Measurements from ENCODE around the gene CNTNAP2. TPM values are rescaled to one million over a fixed set of nuclear protein-coding genes. Genes with fewer than 3 reads are reported as not detected.

The CNTNAP2 gene
- total RNA-seq, 4 donors from 2014 or later: 0.42 TPM; not detected in 3

DNA sequence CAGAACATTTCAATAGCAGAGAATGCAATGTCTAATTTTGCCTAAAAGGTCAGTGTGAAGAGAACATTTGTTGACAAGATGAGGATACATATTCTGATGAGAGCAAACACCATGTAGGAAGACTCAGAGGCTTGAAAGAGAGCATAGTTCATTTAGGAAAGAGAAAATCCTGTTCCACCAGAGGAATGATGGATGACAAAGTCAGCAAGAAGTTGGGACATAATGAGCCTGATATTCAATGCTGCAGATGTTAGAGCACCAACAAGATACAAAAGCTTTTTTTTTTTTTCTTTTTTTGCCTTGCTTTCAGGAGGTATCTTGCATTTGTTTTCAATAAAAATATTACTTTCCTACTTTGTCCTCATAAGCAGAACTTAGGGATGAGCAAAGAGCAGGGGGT, 1522.0 kb downstream of the CNTNAP2 start:
- no peak for DNase-seq (ENCODE audit: low spot score in 2 of 2)
- Histone ChIP-seq H3K27me3 (no peaks in the 10 kb centered on the region), H3K4me1 (no peaks in the 10 kb centered on the region), H3K4me3 (no peak overlapping the region), H3K36me3 (no peaks in the 10 kb centered on the region), H3K9me3 (peaks cover 0 to under 1% (median 0%) of the 10 kb centered on the region in 4 donors), H3K27ac (no peak overlapping the region)
- TF ChIP-seq POLR2A (IDR thresholded peaks at IDR 0.05): no peak
- no peak for TF ChIP-seq EP300 (IDR thresholded peaks at IDR 0.05)
- no peak for TF ChIP-seq CTCF (IDR thresholded peaks at IDR 0.05)

- Histone ChIP-seq H3K4me3 (no peak overlapping the region), H3K36me3 (no peaks in the 10 kb centered on the region), H3K27ac (no peak overlapping the region), H3K27me3 (no peaks in the 10 kb centered on the region), H3K9me3 (no peaks in the 10 kb centered on the region), H3K4me1 (no peaks in the 10 kb centered on the region)
- TF ChIP-seq POLR2A (IDR thresholded peaks at IDR 0.05) (no peak), CTCF (IDR thresholded peaks at IDR 0.05) (no peak)
- no peak for DNase-seq (ENCODE audit: low spot score in 2 of 2)
- 84 to 85% methylated on average over 6 of the region's 6 CpGs for WGBS, 2 donors
Observed at GRCh38 chr7:147639037-147639436, 1522.4 kb downstream of the CNTNAP2 start.

DNA sequence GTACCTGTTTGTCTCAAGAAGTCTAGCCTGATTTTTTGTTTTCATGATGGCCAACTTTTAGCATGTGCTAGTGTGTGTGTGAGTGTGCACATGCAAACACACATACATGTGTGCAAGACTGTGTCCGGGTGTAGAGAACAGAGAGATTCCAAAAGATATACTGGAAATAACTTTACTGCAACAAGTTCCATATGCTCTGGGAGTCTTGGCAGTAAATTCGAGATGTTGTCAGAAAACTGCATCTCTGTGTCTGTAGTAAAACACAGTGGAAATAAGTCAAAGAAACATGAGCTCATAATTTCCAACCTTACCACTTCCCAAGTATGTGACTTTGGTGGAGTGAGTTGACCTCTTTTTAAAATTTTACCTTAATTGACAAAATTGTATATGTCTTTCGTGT, 1523.2 kb downstream of the CNTNAP2 start:
- TF ChIP-seq CTCF (IDR thresholded peaks at IDR 0.05): no peak
- no peak for TF ChIP-seq POLR2A (IDR thresholded peaks at IDR 0.05)
- no peak for TF ChIP-seq EP300 (IDR thresholded peaks at IDR 0.05)
- no peak overlapping the region for H3K4me3 ChIP-seq
- H3K4me1 ChIP-seq: no peaks in the 10 kb centered on the region
- H3K9me3 ChIP-seq: no peaks in the 10 kb centered on the region
- no peak for DNase-seq (ENCODE audit: low spot score in 2 of 2)
- no peaks in the 10 kb centered on the region for H3K36me3 ChIP-seq
- H3K27ac ChIP-seq: no peak overlapping the region
- H3K27me3 ChIP-seq: no peaks in the 10 kb centered on the region
- WGBS, 2 donors: 73 to 76% methylated on average over 3 of the region's 3 CpGs

DNA sequence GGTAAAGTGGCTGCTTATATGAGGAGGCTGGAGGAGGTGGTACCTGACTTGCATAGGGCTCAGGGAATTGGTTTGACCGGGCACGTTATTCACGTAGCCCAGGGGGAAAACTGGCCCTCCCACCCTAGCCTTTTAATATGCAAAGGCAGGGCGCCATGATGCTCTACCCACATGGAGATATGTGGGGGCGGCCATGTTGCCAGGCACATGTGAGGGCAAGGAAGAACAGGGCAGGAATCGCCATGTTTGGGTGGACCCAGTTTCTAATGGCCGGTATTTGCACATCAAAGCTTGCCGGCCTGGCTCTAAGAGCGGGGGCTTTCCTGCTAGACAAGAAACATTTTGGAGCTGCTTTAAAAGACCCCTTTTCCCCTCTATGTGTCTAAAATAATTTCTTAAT, 1524.2 kb downstream of the CNTNAP2 start:
- Histone ChIP-seq H3K27me3 (no peaks in the 10 kb centered on the region), H3K36me3 (no peaks in the 10 kb centered on the region), H3K4me1 (no peaks in the 10 kb centered on the region), H3K27ac (no peak overlapping the region), H3K4me3 (no peak overlapping the region), H3K9me3 (no peaks in the 10 kb centered on the region)
- 85 to 92% methylated on average over 9 of the region's 9 CpGs for WGBS, 2 donors
- TF ChIP-seq POLR2A (IDR thresholded peaks at IDR 0.05): no peak
- TF ChIP-seq EP300 (IDR thresholded peaks at IDR 0.05): no peak
- no peak for TF ChIP-seq CTCF (IDR thresholded peaks at IDR 0.05)
- no peak for DNase-seq (ENCODE audit: low spot score in 2 of 2)

- no peak for DNase-seq (ENCODE audit: low spot score in 2 of 2)
- Histone ChIP-seq H3K9me3 (no peaks in the 10 kb centered on the region), H3K27me3 (no peaks in the 10 kb centered on the region), H3K4me3 (no peak overlapping the region), H3K4me1 (no peaks in the 10 kb centered on the region), H3K36me3 (no peaks in the 10 kb centered on the region), H3K27ac (no peak overlapping the region)
- 75 to 88% methylated on average over 4 of the region's 4 CpGs for WGBS, 2 donors
- TF ChIP-seq CTCF (IDR thresholded peaks at IDR 0.05): no peak
- TF ChIP-seq EP300 (IDR thresholded peaks at IDR 0.05): no peak
- TF ChIP-seq POLR2A (IDR thresholded peaks at IDR 0.05): no peak
Observed at GRCh38 chr7:147646568-147646967, 1530.0 kb downstream of the CNTNAP2 start.

All from tibial nerve (tissue), 4 donors.